Gastrocnemius medialis (tissue), 4 donors: ENCODE results near the gene CATSPER1.

ENCODE experiments used
- POLR2A ChIP-seq, 2 donors: fragments of 450-650 bp; IDR thresholded peaks; one replicate each; pipeline ENCODE4 v1.6.1; 2017; ENCODE audit warnings: antibody characterized with exemption in 2 of 2, mild to moderate bottlenecking in 2 of 2, moderate library complexity in 2 of 2
- TF ChIP-seq, protein P1 (sequence below), 5 experiments: fragments of 450-650 bp in 3 of 5; fragments of 200-600 bp in 2 of 5; sonication (generic) in 2 of 5; IDR thresholded peaks in 4 of 5; conservative IDR thresholded peaks in 1 of 5; 1 replicate in 4 of 5; 2 replicates in 1 of 5; pipeline ENCODE4 v1.5.1; 2016 to 2019; ENCODE audit warnings: antibody characterized with exemption in 5 of 5, mild to moderate bottlenecking in 3 of 5, moderate library complexity in 3 of 5

DNA sequence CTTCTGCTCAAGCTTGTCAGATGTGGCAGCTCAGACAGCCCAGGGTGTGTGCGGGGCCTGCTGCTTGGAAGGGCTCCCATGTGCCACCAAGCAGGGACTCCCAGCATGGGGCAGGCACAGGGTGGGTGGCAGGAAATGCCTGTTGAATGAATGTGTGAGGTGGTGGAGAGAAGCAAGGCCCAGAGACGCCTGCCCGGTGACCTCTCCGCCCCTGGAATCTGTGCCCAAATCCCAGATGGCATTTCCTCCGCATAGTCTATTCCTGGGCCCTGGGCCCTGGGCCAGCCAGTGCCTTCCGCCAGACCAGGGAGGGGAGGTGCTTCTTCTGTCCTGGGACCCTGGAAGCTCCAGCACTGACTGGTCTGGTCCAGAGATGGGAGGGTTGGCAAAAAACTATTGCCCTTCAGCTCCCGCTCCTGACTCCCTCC lies 10.8 kb downstream of the CATSPER1 start:
- TF ChIP-seq, protein P1, sequence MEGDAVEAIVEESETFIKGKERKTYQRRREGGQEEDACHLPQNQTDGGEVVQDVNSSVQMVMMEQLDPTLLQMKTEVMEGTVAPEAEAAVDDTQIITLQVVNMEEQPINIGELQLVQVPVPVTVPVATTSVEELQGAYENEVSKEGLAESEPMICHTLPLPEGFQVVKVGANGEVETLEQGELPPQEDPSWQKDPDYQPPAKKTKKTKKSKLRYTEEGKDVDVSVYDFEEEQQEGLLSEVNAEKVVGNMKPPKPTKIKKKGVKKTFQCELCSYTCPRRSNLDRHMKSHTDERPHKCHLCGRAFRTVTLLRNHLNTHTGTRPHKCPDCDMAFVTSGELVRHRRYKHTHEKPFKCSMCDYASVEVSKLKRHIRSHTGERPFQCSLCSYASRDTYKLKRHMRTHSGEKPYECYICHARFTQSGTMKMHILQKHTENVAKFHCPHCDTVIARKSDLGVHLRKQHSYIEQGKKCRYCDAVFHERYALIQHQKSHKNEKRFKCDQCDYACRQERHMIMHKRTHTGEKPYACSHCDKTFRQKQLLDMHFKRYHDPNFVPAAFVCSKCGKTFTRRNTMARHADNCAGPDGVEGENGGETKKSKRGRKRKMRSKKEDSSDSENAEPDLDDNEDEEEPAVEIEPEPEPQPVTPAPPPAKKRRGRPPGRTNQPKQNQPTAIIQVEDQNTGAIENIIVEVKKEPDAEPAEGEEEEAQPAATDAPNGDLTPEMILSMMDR (IDR thresholded peaks at IDR 0.05 in 4 of 5, conservative IDR thresholded peaks at IDR 0.05 in 1 of 5) = no peak
- TF ChIP-seq POLR2A (IDR thresholded peaks at IDR 0.05) = no peak
